Measurements from ENCODE around the gene SYNPR.

The SYNPR gene

GRCh38 chr3:63456901-63457300, 178.8 kb downstream of the SYNPR start:
- Histone ChIP-seq H3K27ac (no peak overlapping the region), H3K9ac (no peak overlapping the region), H3K4me3 (ENCODE audit: low read depth, low read length) (no peak overlapping the region), H2AFZ (no peak overlapping the region), H3K4me2 (ENCODE audit: low read length) (no peak overlapping the region), H3K4me1 (no peaks in the 10 kb centered on the region), H3K9me3 (ENCODE audit: control insufficient read depth, low read length) (no peaks in the 10 kb centered on the region), H3K27me3 (ENCODE audit: control insufficient read depth, insufficient read depth, low read length) (no peaks in the 10 kb centered on the region), H3K36me3 (ENCODE audit: control insufficient read depth, insufficient read depth, low read length) (no peaks in the 10 kb centered on the region), H3K79me2 (no peaks in the 10 kb centered on the region)
- TF ChIP-seq CTCF (IDR thresholded peaks at IDR 0.05): no peak

- Histone ChIP-seq H3K79me2 (no peaks in the 10 kb centered on the region), H3K27me3 (ENCODE audit: control insufficient read depth, insufficient read depth, low read length) (no peaks in the 10 kb centered on the region), H3K4me3 (ENCODE audit: low read depth, low read length) (no peak overlapping the region), H3K36me3 (ENCODE audit: control insufficient read depth, insufficient read depth, low read length) (no peaks in the 10 kb centered on the region), H3K4me1 (no peaks in the 10 kb centered on the region), H2AFZ (no peak overlapping the region), H3K9ac (no peak overlapping the region), H3K27ac (no peak overlapping the region), H3K9me3 (ENCODE audit: control insufficient read depth, low read length) (no peaks in the 10 kb centered on the region), H3K4me2 (ENCODE audit: low read length) (no peak overlapping the region)
- no peak for TF ChIP-seq CTCF (IDR thresholded peaks at IDR 0.05)
Observed at GRCh38 chr3:63458405-63458804, 180.3 kb downstream of the SYNPR start.

- Histone ChIP-seq H3K27ac (no peak overlapping the region), H3K9ac (no peak overlapping the region), H3K4me2 (ENCODE audit: low read length) (no peak overlapping the region), H3K27me3 (ENCODE audit: control insufficient read depth, insufficient read depth, low read length) (no peaks in the 10 kb centered on the region), H3K36me3 (ENCODE audit: control insufficient read depth, insufficient read depth, low read length) (no peaks in the 10 kb centered on the region), H3K79me2 (no peaks in the 10 kb centered on the region), H3K4me1 (no peaks in the 10 kb centered on the region), H3K9me3 (ENCODE audit: control insufficient read depth, low read length) (no peaks in the 10 kb centered on the region), H3K4me3 (ENCODE audit: low read depth, low read length) (no peak overlapping the region), H2AFZ (no peak overlapping the region)
- no peak for TF ChIP-seq CTCF (IDR thresholded peaks at IDR 0.05)
Observed at GRCh38 chr3:63462732-63463131, 184.6 kb downstream of the SYNPR start.

- H3K4me2 ChIP-seq (ENCODE audit: low read length): no peak overlapping the region
- no peak for TF ChIP-seq CTCF (IDR thresholded peaks at IDR 0.05)
- no peaks in the 10 kb centered on the region for H3K9me3 ChIP-seq (ENCODE audit: control insufficient read depth, low read length)
- no peak overlapping the region for H3K4me3 ChIP-seq (ENCODE audit: low read depth, low read length)
- no peaks in the 10 kb centered on the region for H3K79me2 ChIP-seq
- H3K9ac ChIP-seq: no peak overlapping the region
- H3K27ac ChIP-seq: no peak overlapping the region
- H2AFZ ChIP-seq: no peak overlapping the region
- no peaks in the 10 kb centered on the region for H3K27me3 ChIP-seq (ENCODE audit: control insufficient read depth, insufficient read depth, low read length)
- H3K4me1 ChIP-seq: no peaks in the 10 kb centered on the region
- no peaks in the 10 kb centered on the region for H3K36me3 ChIP-seq (ENCODE audit: control insufficient read depth, insufficient read depth, low read length)
Observed at GRCh38 chr3:63467392-63467791, 189.3 kb downstream of the SYNPR start.

- Histone ChIP-seq H3K79me2 (no peaks in the 10 kb centered on the region), H3K4me3 (ENCODE audit: low read depth, low read length) (no peak overlapping the region), H3K4me1 (no peaks in the 10 kb centered on the region), H3K9ac (no peak overlapping the region), H2AFZ (no peak overlapping the region), H3K9me3 (ENCODE audit: control insufficient read depth, low read length) (no peaks in the 10 kb centered on the region), H3K27ac (no peak overlapping the region), H3K4me2 (ENCODE audit: low read length) (no peak overlapping the region), H3K27me3 (ENCODE audit: control insufficient read depth, insufficient read depth, low read length) (no peaks in the 10 kb centered on the region), H3K36me3 (ENCODE audit: control insufficient read depth, insufficient read depth, low read length) (no peaks in the 10 kb centered on the region)
- no peak for TF ChIP-seq CTCF (IDR thresholded peaks at IDR 0.05)
Observed at GRCh38 chr3:63470745-63471144, 192.6 kb downstream of the SYNPR start.
